Right ventricle myocardium superior (tissue), 1 donor: ENCODE results near the gene GOLGA6L7. TPM values are rescaled to one million over a fixed set of nuclear protein-coding genes. Genes with fewer than 3 reads are reported as not detected.
"Not testable (repeated sequence)": the region's sequence is repeated elsewhere in the genome, so short reads cannot be mapped to it uniquely, and the experiment has no call there.

Source experiments
- ATAC-seq: fragments of 200-7000 bp; cut with Tn5 transposase; one replicate; pipeline ENCODE4 v1.9.1; 2020; ENCODE audit warnings: mild to moderate bottlenecking; ENCODE audit not compliant: poor library complexity
- DNase-seq: peaks from one replicate; pipeline ENCODE4 v3.0.0-alpha.2; 2020
- intact Hi-C: fragments of 100-400 bp; cut with DNase I; formaldehyde crosslinking; loops from one replicate; pipeline ENCODE4 v1.11.2; 2022
- total RNA-seq: library from RNA; stranded (reverse); fragmentation: NEBNext Ultra II Directional; extraction: Animal tissue kit (Norgen Biotek cat#: 25700); gene quantifications from one replicate; pipeline ENCODE4 v1.2.1, GENCODE V29; 2021
- donor health status: DM: no; HTN: yes; CAD: no; lungs with severe emphysema.

GOLGA6L7 gene
- total RNA-seq, 1 donor from 2014 or later, result not detected

DNA sequence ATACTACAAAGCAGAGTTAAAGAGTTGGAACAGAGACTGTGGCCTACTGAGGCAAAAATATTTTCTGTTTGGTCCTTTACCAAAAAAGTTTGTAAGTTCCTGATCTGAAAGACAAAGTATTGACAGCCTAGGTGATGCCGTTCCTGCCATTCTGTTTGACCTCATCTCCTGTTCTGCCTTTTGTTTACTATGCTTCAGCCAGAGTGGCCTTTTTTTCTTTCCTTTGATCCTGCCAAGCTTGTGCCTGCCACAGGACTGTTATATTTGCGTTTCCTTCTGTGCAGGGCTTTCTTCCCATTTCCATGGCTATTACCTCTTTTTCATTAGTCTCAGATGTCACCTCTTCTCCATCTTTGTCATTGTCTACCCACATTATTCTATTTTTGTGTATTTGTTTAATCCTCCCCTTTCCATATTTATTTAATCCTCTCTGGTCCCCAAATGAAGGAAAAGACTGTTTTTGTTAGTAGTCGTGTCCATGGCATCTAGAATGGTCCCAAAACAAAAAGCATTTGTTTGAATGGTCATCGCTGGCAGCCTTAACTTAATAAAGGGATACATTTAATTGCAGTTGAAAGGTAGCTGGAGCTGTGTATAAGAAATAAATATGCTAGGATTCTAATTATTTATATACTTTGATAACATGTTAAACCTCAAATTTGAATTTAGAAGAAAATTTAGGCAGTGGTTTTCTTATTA is 36.4 kb downstream of the GOLGA6L7 start:
- DNase-seq, ATAC-seq, intact Hi-C loops: not testable (repeated sequence)

- DNase-seq, intact Hi-C loops, ATAC-seq: not testable (repeated sequence)
These were observed 38.0 kb downstream of the GOLGA6L7 start for GRCh38 chr15:28810444-28810843.

DNA sequence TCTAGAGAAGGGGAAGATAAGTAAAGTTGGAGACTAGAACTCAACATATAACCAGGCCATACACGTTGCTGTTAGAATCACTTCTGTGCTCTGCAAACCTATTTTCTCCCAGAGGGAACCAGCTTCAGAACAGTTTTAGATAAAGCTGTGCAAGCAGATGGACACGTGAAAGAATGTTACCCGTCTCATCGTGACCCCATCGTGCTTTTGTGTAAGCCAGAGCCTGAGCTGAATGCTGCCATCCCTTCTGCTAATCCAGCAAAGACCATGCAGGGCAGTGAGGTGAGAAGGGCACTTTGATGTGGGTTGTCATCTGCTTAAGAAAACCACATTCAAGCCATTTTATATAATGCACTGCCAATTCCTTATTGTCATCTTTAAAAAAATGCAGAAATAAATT is 40.3 kb downstream of the GOLGA6L7 start:
- intact Hi-C loops, DNase-seq: not testable (repeated sequence)
- ATAC-seq, result peak; percentile 61

DNA sequence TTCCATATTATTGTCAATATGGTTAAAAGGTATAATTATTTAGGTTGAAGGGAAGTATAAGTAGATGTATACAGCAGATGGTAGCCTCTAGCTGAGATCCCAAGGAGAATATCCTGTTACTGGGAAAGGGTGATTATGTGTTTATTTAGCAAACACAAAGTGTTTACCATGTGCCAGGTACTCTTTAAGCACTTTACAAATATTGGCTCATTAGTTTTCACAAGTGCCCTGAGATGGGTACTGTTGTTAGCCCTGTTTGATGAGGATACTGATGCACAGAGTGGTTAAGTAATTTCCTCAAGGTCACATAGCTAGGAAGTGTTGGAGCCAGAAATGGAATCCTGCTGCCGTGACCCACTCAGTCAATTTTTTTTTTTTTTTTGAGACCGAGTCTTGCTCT is 48.1 kb downstream of the GOLGA6L7 start:
- intact Hi-C loops, DNase-seq, ATAC-seq: not testable (repeated sequence)

- ATAC-seq, result peak; percentile 20
- DNase-seq, intact Hi-C loops: not testable (repeated sequence)
These were observed 50.2 kb downstream of the GOLGA6L7 start for GRCh38 chr15:28798234-28798633.

DNA sequence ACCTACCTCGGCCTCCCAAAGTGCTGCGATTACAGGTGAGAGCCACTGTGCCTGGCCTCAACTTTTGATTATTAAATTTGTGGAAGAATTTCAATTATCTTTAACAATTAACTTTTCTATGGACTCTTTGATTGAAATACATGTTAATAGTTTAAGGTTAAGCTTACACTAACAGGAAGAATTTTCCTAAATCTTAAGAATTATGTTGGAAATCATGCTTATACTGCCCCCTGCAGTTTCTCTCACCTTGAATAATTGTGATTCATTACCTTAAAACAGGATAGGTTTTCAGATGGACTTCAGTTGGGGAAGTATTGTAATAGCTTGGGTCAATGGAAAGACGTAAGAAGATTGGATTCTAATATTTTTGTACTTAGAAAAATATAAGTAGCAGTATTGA is 54.2 kb downstream of the GOLGA6L7 start:
- ATAC-seq, intact Hi-C loops, DNase-seq: not testable (repeated sequence)

Other genes starting within 250 kb of the GOLGA6L7 start
- 1.2 TPM for gene GOLGA8M, start 136.2 kb downstream of the GOLGA6L7 start, total RNA-seq
- 1.9 TPM for gene APBA2, start 37.3 kb upstream of the GOLGA6L7 start, total RNA-seq